NB4 (cell line): Measurements from ENCODE around the gene APCDD1.

Source experiments
- DNase-seq: peaks from one replicate; pipeline ENCODE4 v3.0.0; 2010; ENCODE audit warnings: low read depth
- H3K4me3 ChIP-seq: one replicate; pipeline ENCODE4 v1.5.1; 2011; ENCODE audit warnings: mild to moderate bottlenecking, low read depth, low read length, moderate library complexity
- CTCF ChIP-seq: IDR thresholded peaks from one replicate; pipeline ENCODE4 v1.5.1; 2012; ENCODE audit warnings: low read depth, low read length
- MAX ChIP-seq: IDR thresholded peaks from 2 replicates; pipeline ENCODE4 v1.6.1; 2011; ENCODE audit warnings: low read depth, low read length
- MYC ChIP-seq: IDR thresholded peaks from 2 replicates; pipeline ENCODE4 v1.6.1; 2011; ENCODE audit warnings: low read depth, low read length
- POLR2A ChIP-seq: IDR thresholded peaks from 2 replicates; pipeline ENCODE4 v1.6.1; 2011; ENCODE audit warnings: mild to moderate bottlenecking; ENCODE audit not compliant: insufficient read length; ENCODE audit errors: extremely low read depth

The APCDD1 gene

DNA sequence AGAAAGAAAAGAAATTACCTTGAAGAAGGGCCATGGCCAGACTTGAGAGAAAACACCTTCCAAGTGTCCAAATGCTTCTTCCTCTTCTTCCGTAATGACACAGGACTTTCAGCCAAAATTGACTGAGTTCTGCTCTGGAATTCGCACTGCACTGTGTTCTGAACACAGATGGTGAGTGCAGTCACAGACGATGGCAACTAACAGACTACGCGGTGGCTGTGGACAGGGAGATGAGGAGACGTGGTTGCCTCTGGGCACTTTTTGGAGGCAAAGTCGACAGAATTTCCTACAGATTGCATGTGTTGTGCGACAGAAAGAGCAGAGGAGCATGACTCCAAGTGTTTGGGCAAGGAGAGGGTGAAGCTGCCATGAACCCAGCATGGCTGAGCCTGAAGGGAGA is 67.1 kb downstream of the APCDD1 start:
- no peak for TF ChIP-seq MYC
- no peak for TF ChIP-seq CTCF
- no peak for TF ChIP-seq POLR2A
- TF ChIP-seq MAX = no peak
- no peak overlapping the region for H3K4me3 ChIP-seq
- DNase-seq = no peak

DNA sequence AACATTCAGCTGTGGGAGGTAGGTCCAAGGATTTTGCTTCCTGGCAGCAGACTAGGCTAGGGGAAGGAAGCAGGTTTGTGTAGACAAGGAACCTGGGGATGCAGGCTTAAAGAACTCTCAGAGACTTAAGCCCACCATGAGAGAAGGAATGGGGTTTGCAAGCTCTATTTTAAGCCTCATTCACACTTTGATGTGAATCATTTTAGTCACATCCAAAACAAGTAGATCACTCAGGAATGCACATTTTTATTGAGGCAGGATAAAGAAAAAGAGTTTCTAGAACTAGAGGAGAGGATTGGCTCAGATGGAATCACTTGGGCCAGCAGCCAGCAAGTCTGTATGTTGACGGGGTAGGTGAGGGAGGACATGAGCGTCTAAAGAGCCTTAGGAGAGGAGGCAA is 68.1 kb downstream of the APCDD1 start:
- H3K4me3 ChIP-seq = no peak overlapping the region
- no peak for TF ChIP-seq MYC
- TF ChIP-seq CTCF = no peak
- no peak for TF ChIP-seq MAX
- TF ChIP-seq POLR2A = no peak
- no peak for DNase-seq

- TF ChIP-seq POLR2A (no peak), MYC (no peak), CTCF (no peak), MAX (no peak)
- DNase-seq = no peak
- no peak overlapping the region for H3K4me3 ChIP-seq
These were observed 69.1 kb downstream of the APCDD1 start for GRCh38 chr18:10523544-10523943.

DNA sequence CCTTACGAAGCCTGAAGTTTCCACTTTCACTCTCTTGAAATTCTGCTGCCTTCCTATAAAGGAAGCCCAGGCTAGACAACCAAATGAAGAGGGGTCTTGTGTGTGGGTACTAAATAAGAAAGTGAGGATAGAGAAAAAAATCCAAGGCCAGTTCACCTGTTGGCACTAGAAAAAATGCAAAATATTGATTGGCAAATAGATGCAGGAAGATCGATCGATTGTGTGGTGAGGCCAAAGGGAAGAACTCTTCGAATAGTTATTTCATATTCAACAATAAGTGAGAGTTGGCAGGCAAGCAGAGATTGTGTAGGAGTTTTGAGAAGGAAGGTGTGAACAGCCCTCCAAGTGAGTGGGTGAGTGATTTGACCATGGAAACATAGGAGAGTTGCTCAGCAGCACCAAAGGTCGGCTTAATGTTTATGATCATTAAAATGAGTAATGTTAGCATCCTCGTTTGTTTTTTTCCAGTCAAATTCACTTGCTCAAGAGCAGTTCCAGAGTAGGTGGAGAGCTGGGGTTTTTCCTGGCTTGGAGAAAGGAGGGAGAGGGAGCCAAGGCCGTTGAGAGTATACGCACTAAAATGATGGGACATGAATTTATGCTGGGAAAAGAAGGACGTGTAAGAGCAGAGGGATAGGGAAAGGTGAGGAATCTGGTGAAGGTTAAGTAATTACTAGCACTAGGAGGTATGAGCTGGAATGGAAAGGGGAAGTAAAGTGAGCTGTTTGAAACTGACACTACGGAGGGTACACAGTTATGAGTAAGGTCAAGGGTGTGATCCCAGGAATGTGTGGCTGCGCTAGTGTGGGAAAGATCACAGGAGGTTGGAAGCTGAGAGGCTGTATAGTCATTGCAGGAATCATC is 70.3 kb downstream of the APCDD1 start:
- DNase-seq = peak; percentile 67
- H3K4me3 ChIP-seq = peak overlapping the region; percentile 99
- no peak for TF ChIP-seq MYC
- TF ChIP-seq POLR2A = no peak
- no peak for TF ChIP-seq CTCF
- TF ChIP-seq MAX = no peak

DNA sequence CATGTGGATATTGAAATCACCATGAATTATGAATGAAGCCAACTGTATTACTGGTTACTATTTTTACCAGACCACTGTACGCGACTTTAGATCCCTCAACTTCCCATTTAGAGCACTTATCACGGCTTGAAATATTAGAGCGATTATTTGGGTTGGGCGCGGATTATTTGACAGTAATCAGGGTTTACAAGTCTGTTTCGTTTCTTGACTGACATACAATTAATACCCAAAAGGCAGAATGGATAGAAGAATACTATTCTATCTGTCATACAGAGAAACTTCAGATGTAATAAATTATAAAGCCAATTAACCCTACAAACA is 70.9 kb downstream of the APCDD1 start:
- no peak for DNase-seq
- peak overlapping the region; percentile 99 for H3K4me3 ChIP-seq
- TF ChIP-seq MYC (no peak), POLR2A (no peak), MAX (no peak), CTCF (no peak)
